Esophagus muscularis mucosa (tissue), 3 donors: Measurements from ENCODE around the gene ME1.

Experiments
- CTCF ChIP-seq, 3 experiments: fragments of 200-600 bp in 2 of 3; fragments of 450-650 bp in 1 of 3; sonication (generic) in 2 of 3; IDR thresholded peaks; one replicate each; pipeline ENCODE4 v1.5.1; 2017 to 2019; ENCODE audit warnings: antibody characterized with exemption in 3 of 3, mild to moderate bottlenecking in 2 of 3, moderate library complexity in 1 of 3
- POLR2AphosphoS5 ChIP-seq, 2 donors: sonication (generic); formaldehyde crosslinking; IDR thresholded peaks; one replicate each; pipeline ENCODE4 v1.6.1; 2017; ENCODE audit warnings: antibody characterized with exemption in 2 of 2

GRCh38 chr6:83429857-83430610, 817 bp downstream of the ME1 start:
- no peak for TF ChIP-seq POLR2AphosphoS5 (IDR thresholded peaks at IDR 0.05)
- no peak for TF ChIP-seq CTCF (IDR thresholded peaks at IDR 0.05)
